Erythroblast (primary cell): Measurements from ENCODE around the gene ELL3.
"Not testable (repeated sequence)": the region's sequence is repeated elsewhere in the genome, so short reads cannot be mapped to it uniquely, and the experiment has no call there.

ENCODE experiments used
- DNase-seq, 2 experiments: peaks; one replicate each; lab custom pipeline; 2025; lab: John Stamatoyannopoulos, UW
- GATA1 ChIP-seq: IDR thresholded peaks from 2 replicates; pipeline ENCODE4 v1.6.1; 2011; ENCODE audit warnings: low read depth, mild to moderate bottlenecking, control low read depth, low read length, moderate library complexity
- POLR2A ChIP-seq: IDR thresholded peaks from 2 replicates; pipeline ENCODE4 v1.6.1; 2011; ENCODE audit warnings: mild to moderate bottlenecking, low read length

Gene ELL3

DNA sequence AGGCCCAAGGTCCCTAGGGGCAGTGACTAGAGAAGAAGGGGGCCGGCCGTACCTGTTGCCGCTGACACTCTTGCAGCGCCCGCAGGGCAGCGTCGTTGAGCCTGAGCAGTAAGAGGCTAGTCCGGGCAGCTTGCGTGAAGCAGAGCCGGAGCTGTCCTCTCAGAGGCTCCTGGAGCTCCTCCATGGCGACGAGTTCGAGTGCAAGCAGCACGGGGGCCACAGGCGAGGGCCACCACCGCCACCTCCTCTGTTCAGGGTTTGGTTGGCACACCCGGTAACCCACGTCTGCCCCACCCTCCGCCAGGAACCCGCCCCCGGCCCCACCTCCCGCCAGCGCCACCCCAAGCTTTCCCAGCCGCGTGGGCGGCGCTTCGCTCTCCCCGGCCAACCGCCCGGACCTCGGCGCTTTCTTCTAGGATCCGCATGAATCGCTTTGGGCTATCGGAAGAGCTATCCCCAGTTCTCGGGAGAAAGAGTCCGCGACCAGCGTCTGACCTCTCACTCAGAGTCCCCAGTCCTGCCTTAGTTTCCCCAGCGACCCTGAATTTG lies at the start of gene ELL3:
ELL3 (minus strand) TSS at position 249 of the 549 bp plus-strand sequence; CDS start at position 184, 65 bp downstream.
- peak; percentile 86 to 89 for DNase-seq
- TF ChIP-seq GATA1: no peak

DNA sequence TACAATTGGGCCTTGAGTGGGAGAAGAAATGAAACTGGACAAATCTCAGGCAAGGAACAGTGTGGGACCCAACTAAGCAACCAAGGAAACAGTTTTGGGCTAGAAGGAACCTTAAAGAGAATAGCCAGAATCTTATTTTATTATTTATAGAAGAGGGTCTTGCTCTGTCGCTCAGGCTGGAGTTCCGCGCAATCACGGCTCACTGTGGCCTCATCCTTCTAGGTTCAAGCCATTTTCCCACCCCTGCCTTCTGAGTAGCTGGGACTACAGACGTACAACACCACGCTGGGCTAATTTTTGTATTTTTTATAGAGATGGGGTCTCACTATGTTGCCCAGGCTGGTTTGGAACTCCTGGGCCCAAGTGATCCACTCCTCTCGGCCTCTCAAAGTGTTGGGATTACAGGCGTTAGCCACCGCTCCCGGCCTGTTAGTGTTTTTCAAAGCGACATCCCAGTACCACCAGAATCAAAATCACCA lies 49.3 kb upstream of the ELL3 start:
- DNase-seq: no peak
- TF ChIP-seq POLR2A: no peak
- TF ChIP-seq GATA1: no peak

DNA sequence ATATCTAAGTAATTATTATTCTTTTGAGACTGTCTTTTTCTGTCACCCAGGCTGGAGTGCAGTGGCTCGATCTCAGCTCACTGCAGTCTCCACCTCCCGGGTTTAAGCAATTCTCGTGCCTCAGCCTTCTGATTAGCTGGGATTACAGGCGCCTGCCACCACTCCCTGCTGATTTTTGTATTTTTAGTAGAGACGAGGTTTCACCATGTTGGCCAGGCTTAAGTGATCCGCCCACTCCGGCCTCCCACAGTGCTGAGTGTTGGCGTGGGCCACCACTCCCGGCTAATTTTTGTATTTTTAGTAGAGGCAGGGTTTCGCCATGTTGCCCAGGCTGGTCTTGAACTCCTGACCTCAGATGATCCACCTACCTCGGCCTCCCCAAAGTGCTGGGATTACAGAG lies 48.5 kb upstream of the ELL3 start:
- peak; percentile 20 to 37 for DNase-seq

- TF ChIP-seq POLR2A: peak; percentile 98
- no peak for TF ChIP-seq GATA1
- DNase-seq: peak; percentile 96 to 97
Observed at GRCh38 chr15:43824302-43825246, 47.8 kb upstream of the ELL3 start, which contains the start of gene MFAP1. Gene MFAP1, minus strand, starts transcription at chr15:43824690. Its CDS starts 121 bp downstream, at chr15:43824569.

DNA sequence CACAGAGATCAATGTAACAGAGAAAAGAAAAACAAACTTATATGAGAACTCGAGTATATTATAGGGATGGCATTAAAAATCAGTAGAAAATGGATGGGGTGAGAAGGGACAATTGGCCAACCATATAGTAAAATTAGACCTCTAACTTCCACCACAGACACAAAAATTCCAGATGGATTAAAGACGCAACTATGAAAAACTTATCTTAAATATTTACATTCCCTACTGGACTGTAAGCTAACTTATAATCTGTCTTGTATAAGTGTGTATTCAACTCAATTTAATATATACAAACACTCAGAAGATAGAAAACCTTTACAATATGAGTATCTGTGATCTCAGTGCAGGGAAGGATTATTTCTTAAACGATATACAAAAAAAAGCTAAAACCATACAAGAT lies 44.7 kb upstream of the ELL3 start:
- TF ChIP-seq POLR2A: no peak
- TF ChIP-seq GATA1: no peak
- no peak for DNase-seq

GRCh38 chr15:43815064-43815463 lies 38.3 kb upstream of the ELL3 start:
- DNase-seq: not testable (repeated sequence)

- no peak for DNase-seq
- TF ChIP-seq POLR2A (no peak), GATA1 (no peak)
Observed at GRCh38 chr15:43808960-43809678, 32.4 kb upstream of the ELL3 start.

DNA sequence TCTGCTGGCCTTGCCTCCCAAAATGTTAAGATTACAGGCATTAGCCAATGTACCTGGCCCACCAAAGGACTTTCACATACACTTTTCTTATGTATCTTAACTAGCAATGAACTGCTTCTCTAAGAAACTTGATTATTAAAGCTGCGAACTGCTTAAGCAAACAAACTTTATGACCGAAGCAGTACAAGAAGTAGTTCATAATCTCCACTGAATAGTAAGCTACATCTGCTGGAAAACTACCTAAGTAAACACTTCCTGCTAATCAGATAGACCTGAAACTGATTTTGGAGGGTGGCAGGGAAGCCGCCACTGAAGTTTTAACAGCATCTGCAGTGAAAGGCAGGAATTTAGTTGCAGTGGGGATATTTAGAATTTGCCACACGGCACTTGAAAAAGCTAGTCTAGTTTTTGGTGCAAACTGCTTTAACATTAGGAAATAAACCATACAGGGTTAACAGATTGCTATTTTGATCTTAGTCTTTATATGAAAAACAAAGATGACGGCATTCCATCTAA lies 31.7 kb upstream of the ELL3 start:
- no peak for TF ChIP-seq POLR2A
- no peak for TF ChIP-seq GATA1

DNA sequence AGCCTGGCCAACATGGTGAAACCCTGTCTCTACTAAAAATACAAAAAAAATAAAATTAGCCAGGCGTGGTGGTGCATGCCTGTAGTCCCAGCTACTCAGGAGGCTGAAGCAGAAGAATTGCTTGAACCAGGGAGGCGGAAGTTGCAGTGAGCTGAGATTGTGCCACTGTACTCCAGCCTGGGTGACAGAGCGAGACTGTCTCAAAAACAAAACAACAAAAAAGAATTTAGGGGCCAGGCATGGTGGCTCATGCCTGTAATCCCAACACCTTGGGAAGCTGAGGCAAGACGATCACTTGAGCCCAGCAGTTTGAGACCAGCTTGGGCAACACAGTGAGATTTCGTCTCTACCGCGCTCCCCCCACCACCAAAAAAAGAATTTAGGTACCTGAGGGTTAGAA lies 25.9 kb upstream of the ELL3 start:
- DNase-seq: not testable (repeated sequence)

More for the DNA sequence above, 31.7 kb upstream of the ELL3 start:
- no peak for DNase-seq

DNA sequence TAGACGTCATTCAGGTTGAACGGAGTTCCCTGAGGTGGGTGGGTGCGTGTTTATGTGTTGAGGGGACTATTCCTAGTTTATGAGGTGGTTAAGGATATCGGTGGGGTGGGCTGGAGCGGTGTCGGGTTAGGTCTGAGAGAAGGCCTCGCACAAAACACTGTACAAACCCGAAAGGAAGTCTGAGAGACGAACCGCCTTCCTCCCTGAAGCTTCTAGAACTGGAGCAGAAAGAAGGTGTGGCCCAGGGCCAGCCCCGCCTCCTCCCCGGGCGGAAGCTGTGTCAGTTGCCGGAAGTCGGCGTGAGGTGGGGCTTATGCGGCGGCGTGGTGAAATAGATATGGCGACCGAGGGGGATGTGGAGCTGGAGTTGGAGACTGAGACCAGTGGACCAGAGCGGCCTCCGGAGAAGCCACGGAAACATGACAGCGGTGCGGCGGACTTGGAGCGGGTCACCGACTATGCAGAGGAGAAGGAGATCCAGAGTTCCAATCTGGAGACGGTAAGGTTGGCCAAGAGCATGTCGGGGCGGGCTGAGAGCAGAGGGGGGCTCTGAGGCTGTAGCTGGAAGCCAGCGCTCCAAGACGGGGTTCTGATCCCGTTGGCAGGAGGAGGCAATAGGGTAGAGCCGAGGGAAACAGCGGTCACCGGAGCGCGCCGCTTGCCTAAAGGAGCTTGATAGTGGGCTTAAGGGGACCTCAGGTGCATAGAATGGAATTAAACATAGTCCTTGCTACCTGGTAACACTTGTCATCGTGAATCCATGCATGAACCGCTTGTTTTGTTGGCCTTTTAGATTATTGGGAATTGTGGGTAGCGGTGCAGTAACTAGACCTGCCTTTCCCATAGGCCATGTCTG lies 23.7 kb upstream of the ELL3 start, which contains the start of gene HYPK:
HYPK (plus strand) TSS at position 314 of the 856 bp plus-strand sequence; CDS start at position 338, 24 bp downstream.
- TF ChIP-seq POLR2A (peak; percentile 85), GATA1 (no peak)
- peak; percentile 91 to 93 for DNase-seq

- no peak for TF ChIP-seq GATA1
- no peak for TF ChIP-seq POLR2A
- DNase-seq: no peak
Observed at GRCh38 chr15:43799945-43800285, 23.1 kb upstream of the ELL3 start, which contains the start of gene SERINC4. Gene SERINC4, minus strand, starts transcription at chr15:43800220. Its CDS starts 234 bp downstream, at chr15:43799986.

- TF ChIP-seq GATA1 (no peak), POLR2A (no peak)
- peak in 1 of 2 experiments; percentile 47 for DNase-seq
Observed at GRCh38 chr15:43799209-43799944, 22.6 kb upstream of the ELL3 start.
